HG03039 (cell line): ENCODE data around the gene LDLRAD3.

ENCODE experiments used
- ATAC-seq: cut with Tn5 transposase; IDR thresholded peaks from one replicate; pipeline ENCODE4 v1.9.1; 2021; ENCODE audit warnings: mild to moderate bottlenecking, moderate library complexity; ENCODE audit not compliant: unreplicated experiment

The LDLRAD3 gene

DNA sequence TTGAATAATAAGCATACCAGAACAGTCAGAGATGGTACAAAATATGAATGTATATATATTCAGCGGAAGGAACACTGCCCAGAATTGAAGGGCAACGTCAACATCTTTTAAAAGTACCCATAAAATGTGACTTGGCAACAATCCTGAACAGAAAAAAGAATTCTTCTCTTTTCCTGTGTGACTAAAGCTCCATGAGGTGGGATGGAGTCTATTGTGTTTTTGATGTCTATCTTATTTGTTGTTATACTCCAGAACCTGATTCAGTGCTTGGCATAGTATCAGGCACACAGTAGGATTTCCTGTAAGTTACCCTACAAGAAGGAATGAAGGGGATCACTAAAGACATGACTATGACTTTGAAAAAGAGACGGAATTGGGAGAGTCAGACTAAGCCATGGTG lies 10.3 kb downstream of the LDLRAD3 start:
- no peak for ATAC-seq

DNA sequence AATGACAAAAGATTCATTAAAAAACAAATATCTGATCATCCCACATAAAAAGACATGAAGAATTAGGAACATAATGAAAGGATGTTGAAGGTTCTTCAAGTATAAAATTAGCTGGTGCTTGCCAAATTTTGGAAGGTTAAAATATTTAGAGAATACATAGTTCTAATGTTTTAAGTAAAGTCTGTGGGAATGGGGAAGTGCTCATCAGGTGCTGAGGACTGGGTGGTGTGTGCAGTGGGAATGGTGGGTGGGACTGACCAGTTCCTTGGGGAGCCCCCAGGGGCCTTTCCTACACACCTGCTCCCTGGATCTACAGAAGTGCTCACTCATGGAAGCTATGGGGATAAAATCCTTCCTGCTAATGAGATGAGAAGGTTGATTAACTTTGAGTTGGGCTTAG lies 11.8 kb downstream of the LDLRAD3 start:
- no peak for ATAC-seq

DNA sequence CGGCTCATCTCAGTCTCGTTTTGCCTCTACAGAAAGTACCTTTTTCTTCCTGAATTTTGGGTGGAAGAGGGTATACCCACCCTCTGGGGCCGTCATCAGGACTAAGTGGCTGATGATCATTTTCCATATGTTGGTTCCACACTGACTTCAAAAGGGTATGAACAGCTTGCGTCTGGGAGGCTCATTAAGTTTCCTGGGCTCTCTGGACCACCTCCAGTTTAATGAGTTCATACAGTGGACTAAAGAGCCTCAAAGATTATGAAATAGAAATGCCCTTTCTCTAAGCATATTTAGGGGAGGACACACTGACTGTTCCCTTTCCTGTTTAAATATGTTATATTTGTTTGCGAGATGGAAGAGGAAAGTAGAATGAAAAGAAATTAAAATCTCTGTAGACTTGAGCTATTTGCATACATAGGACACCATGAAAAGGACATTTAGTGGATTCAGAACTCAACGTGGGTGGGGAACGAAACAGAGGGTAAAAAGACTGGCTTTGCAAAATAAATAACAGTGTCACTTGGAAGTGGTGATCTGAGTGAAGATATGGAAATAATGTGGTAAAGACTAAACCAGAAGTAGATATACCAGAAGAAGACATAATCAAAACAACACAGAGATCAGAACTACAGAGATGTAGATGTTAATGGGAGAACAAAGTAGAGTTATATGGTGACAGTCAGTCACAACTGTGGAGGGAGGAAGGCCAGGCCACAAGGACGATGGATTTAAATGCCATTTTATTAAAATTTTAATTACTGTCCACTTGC lies 18.7 kb downstream of the LDLRAD3 start:
- no peak for ATAC-seq

DNA sequence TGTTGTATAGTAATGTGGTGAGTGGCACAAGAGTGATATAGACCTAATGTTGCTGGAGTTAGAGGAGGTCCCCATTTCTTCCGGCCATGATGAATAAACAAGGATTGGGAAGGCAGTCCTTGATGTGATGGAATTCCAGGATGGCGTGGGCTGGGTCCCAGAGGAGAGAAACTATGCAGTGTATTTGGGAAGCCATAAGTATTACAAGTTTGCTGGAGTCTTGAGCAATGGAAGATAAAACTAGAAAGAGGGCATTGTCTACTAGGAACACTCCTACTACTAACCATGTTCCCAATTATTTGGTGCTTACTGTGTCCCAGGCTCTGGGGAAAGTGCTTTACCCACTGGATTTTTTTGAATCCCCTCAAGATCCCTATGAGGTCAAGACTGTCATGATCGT lies 20.0 kb downstream of the LDLRAD3 start:
- ATAC-seq: no peak

DNA sequence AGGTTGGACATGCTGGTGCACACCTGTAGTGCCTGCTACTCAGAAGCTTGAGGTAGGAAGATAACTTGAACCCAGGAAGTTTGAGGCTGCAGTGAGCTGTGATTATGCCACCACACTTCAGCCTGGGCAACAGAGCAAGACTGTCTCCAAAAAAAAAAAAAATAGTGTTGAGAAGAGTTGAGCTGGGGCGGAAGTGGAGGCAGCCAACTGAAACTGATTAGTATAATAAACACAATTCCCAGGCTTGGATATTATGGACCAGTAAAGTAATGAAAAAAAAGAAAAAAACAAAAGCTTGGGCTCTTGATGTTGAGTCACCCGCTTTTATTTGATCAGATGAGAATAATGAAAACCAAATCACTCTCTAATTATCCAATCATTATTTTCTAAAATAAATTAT lies 21.0 kb downstream of the LDLRAD3 start:
- ATAC-seq: no peak

DNA sequence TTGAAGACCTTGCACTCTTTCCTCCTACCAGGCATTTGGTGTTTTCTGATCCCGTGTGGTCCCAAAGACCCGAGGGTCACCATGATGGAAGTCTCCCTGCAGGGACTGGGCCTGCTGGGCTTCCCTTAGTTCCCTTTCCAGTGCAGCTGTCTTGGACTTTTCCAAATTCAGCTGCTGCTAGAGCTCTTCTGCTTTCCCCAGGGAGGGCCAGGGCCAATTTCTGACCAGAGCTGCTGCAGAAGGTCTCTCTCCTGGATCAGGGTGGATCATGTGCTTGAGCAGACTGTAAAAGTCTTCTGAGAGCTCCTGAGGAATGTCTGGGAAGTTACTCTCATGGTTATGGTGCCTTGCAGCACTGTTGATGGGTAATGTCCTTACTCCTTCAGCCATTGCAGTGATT lies 23.2 kb downstream of the LDLRAD3 start:
- ATAC-seq: no peak

- ATAC-seq: no peak
Observed at GRCh38 chr11:35968386-35969088, 24.7 kb downstream of the LDLRAD3 start.

GRCh38 chr11:35969089-35970042 lies 25.5 kb downstream of the LDLRAD3 start:
- no peak for ATAC-seq

- no peak for ATAC-seq
Observed at GRCh38 chr11:35970445-35970844, 26.6 kb downstream of the LDLRAD3 start.

- no peak for ATAC-seq
Observed at GRCh38 chr11:35971841-35972422, 28.1 kb downstream of the LDLRAD3 start.

GRCh38 chr11:35974882-35975589 lies 31.2 kb downstream of the LDLRAD3 start:
- no peak for ATAC-seq

DNA sequence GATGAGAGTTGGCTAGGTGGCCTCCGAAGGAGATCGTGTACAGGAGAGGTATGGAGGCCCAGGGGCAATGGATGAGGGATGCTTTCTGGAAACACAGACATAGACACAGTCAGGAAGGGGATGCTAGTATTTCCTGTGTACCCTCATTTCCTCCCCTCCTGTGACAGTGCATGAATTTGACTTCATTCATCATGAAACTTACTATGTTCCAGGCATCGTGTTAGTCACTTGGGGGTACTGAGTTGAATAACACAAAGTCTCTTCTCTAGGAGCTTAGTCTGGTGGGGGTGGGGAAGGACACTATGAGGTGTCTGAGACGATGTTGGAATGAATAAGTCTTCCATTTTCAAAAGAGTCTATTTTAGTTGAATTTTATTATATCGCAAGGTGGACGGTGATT lies 32.6 kb downstream of the LDLRAD3 start:
- ATAC-seq: no peak

- ATAC-seq: no peak
Observed at GRCh38 chr11:35978183-35978582, 34.3 kb downstream of the LDLRAD3 start.

DNA sequence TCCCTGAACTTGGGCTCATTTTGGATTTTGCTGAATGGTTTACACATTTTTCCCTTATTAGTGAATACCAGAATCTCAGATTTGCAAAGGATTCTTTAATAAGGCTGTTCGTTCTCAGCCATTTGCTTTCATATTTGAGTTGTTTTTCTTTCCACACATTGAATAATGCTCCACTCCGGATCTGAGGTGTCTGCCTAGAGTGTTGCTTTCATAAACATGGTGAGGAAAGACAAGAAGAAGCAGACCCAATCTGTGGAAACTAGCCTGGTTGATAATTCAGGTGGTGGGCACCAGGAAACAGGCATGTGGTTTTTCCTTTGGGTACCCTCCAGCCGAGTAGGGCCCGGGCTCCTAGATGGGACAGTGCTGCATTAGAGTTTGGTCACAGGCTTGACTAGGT lies 35.0 kb downstream of the LDLRAD3 start:
- no peak for ATAC-seq

DNA sequence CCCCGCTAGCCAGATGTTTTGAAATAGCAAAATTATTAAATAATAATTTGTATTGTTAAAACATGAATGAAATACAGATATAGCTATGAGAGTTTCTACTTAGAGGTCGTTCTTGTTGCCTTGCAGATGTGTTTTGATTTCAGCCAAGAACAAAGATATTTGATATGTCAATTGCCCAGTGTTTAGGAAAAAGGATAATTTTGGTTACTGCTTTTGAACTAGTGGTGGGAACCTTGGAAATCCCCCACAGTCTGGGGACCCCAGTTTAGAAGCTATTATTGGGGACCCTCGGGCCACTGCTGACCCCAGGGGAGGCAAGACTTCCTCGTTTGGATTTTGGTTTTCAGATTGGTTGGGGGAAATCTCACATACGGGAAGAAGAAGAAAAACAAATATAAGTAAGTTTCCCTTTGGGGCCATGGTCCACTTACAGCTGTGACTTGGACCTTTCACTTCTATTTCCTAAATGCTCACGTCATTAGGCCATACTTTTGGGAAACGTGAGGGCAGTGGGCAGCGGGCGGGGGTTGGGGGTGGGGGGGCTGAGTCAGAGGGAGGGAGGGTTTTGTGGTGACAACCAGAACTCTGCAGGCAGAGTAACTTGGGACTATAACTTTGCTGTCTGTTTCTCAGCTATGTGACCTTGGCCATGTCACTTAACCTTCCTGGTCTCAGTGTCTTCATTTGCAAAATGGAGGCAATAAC lies 37.0 kb downstream of the LDLRAD3 start:
- no peak for ATAC-seq

DNA sequence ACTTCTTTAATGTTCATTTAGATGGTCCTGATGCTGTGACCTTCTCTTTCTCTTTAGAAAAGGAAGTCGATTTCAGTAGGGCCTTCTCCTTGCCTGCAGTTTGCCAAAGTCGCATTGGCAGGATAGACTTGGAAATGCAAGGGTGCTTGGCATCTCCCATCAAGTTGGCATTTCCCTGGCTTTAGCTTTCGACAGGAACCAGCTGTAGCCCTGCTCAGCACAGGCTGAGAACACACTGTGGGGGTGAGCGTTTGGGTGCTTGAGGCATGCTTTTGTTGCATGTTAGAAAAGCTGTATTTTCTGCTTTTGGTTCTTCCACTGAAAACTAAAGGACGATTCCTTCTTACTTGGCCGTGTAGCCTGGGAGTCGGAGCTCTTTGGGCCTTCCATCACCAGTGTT lies 37.7 kb downstream of the LDLRAD3 start:
- ATAC-seq: no peak

- no peak for ATAC-seq
Observed at GRCh38 chr11:35982061-35982460, 38.2 kb downstream of the LDLRAD3 start.

- ATAC-seq: no peak
Observed at GRCh38 chr11:35983981-35984380, 40.1 kb downstream of the LDLRAD3 start.

- no peak for ATAC-seq
Observed at GRCh38 chr11:35986947-35987346, 43.1 kb downstream of the LDLRAD3 start.

- ATAC-seq: no peak
Observed at GRCh38 chr11:35990170-35990569, 46.3 kb downstream of the LDLRAD3 start.
